Skin of body (tissue), 2 donors: ENCODE results near the gene COX10. TPM values are rescaled to one million over a fixed set of nuclear protein-coding genes. Genes with fewer than 3 reads are reported as not detected.
"Not testable (repeated sequence)": the region's sequence is repeated elsewhere in the genome, so short reads cannot be mapped to it uniquely, and the experiment has no call there.

Experiments
- DNase-seq: peaks from one replicate; lab custom pipeline; 2025; lab: John Stamatoyannopoulos, UW
- total RNA-seq: library from RNA; depleted of rRNA; stranded (reverse); fragments of >200 nt; gene quantifications from one replicate; pipeline ENCODE4 v1.2.3, GENCODE V29; 2014

COX10 gene
- total RNA-seq, 1 donor from 2014 or later, result 13.8 TPM

- not testable (repeated sequence) for DNase-seq
Observed at GRCh38 chr17:14176989-14177388, 107.7 kb downstream of the COX10 start.

GRCh38 chr17:14177801-14178200, 108.5 kb downstream of the COX10 start:
- not testable (repeated sequence) for DNase-seq

GRCh38 chr17:14179951-14180350, 110.6 kb downstream of the COX10 start:
- DNase-seq, result not testable (repeated sequence)

DNA sequence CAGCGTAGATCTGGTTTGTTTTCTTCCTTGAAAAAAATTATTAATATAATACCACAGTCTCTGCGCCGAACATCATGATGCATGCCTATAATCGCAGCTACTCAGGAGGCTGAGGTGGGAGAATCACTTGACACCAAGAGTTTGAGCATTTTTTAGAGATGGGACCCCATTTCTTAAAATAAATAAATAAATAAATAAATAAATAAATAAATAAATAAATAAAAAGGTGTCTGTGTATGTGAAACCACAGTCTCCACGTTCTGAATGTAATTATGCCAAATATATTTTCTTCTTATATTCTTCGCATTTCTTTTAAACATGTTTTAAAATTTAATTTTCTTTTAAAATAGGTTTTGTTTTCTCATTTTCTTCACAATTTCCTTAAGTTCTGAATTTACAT, 112.8 kb downstream of the COX10 start:
- DNase-seq, result not testable (repeated sequence)

GRCh38 chr17:14184536-14184935, 115.2 kb downstream of the COX10 start:
- DNase-seq, result not testable (repeated sequence)

GRCh38 chr17:14186443-14186842, 117.1 kb downstream of the COX10 start:
- DNase-seq, result not testable (repeated sequence)

DNA sequence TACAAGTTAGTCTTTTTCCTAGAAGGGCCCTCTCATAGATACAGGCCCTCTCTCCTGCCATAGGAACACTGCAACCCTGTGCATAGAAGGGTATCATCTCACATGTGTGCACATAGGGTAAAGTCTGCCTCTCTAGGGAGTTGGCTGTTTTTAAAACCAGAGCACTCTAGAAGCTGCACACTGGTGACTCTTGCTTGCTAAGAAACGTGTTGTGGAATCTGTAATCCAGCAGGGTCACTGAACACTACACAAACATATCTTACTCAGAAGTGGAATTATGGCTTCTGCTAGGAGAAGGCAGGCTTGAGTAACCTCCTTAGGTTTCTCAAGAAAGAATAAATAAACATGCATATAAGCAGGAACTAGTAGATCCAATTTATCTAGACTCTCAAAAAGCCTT, 121.5 kb downstream of the COX10 start:
- not testable (repeated sequence) for DNase-seq

GRCh38 chr17:14191469-14191868, 122.2 kb downstream of the COX10 start:
- not testable (repeated sequence) for DNase-seq

- not testable (repeated sequence) for DNase-seq
Observed at GRCh38 chr17:14192039-14192438, 122.7 kb downstream of the COX10 start.

- DNase-seq, result not testable (repeated sequence)
Observed at GRCh38 chr17:14192636-14193344, 123.5 kb downstream of the COX10 start.

DNA sequence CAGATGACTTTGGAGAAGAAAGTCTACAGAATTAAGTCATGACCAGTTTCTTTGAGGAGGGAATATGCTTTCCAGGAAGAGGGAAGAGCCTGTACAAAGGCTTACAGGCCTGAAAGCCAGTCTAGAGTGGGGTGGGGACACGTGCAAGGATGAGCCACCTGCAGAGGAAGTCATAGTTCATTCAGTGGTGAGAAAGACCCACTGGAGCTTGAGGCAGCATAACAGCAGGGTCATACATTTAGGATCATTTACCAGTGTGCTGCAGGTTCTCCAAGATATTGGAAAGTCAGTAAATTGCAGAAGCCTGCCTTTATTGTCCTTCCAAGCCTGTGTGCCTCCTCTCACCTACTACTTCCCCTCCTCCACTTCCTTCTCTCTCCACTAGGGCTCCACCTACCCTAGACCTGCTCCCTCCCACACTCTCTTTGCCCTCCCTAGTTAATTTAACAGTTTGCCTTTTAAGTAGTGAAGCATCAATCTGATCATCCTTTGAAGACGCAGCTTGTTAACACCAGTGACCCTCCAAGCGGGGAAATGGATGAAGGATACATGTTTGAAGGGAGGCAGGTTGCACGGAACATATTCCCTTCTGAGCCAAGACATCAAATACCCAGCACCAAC, 127.2 kb downstream of the COX10 start:
- DNase-seq, result no peak

GRCh38 chr17:14197057-14197456, 127.8 kb downstream of the COX10 start:
- no peak for DNase-seq

DNA sequence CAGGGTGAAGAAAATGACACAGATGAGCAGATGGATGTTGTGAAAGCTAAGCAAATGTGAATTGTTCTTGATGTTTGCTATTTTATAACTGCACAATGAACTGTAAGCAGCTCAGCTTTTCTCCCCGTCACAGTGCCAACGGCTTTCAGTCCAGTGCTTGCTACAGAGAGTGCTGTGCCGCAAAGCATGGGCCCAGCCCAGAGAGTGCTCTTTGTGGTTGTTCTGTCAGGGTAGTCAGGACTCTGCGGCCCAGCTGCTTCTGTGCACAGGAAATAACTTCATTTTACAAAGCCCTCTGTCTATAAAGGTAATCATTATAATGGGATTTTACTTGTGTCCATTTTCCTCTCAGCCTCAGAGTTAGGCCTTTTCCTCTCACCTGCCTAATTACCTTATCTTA, 128.3 kb downstream of the COX10 start:
- no peak for DNase-seq

DNA sequence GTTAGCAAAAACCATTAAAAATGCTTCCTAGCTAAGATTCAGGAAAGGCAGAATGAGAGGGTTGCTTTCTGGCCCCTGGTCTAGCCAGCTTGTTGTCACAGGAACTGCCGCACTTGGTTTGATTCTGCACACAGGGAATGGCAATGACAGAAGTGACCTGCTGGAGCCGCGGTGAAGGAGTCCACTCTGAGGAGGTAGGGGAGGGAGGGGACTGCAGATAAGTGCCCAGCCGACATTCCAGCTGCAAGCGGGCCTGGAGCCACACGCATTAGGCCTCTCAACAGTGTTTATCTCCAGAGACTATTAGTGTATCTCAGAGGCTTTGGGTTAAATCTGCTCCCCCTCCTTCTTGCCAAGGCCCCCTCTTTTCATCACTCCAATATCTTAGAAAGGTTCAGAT, 128.7 kb downstream of the COX10 start:
- no peak for DNase-seq

DNA sequence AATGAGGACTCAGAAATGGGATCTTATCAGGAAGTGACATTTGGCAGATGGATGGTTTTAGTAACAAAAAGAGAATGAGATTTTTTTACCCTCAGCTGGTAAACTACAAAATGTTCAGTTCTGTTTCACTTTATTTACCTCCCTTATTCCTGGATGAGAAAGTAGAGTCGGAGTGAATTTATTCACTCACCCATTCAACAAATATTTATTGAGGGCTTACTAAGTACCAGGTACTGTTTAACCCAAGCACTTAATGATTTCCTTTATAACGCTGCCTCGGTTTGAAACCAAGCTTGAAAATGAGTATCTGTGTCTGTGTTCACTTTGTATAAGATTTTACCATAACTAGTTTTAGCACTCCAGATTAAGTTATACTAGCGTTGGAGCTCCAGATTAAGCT, 129.3 kb downstream of the COX10 start:
- no peak for DNase-seq

DNA sequence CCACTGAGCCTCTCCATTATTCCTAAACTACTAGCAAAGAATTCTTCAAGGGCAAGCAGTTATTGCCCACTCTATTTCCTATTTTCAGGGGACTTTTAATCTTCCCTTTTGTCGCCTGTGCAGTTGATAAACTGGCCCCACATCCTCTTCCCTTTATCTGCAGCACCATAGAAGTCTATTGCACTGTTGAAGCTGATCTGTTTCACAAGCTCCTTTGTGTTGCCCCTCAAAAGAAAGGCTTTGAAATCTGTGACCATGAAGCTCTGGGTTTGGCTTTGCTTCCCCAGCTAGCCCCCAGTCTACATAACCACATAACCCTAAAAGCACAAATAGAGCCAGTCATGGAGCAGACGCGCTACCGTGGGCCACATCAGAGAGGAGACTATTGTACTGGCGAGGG, 130.3 kb downstream of the COX10 start:
- DNase-seq, result no peak

GRCh38 chr17:14200354-14200753, 131.1 kb downstream of the COX10 start:
- no peak for DNase-seq

DNA sequence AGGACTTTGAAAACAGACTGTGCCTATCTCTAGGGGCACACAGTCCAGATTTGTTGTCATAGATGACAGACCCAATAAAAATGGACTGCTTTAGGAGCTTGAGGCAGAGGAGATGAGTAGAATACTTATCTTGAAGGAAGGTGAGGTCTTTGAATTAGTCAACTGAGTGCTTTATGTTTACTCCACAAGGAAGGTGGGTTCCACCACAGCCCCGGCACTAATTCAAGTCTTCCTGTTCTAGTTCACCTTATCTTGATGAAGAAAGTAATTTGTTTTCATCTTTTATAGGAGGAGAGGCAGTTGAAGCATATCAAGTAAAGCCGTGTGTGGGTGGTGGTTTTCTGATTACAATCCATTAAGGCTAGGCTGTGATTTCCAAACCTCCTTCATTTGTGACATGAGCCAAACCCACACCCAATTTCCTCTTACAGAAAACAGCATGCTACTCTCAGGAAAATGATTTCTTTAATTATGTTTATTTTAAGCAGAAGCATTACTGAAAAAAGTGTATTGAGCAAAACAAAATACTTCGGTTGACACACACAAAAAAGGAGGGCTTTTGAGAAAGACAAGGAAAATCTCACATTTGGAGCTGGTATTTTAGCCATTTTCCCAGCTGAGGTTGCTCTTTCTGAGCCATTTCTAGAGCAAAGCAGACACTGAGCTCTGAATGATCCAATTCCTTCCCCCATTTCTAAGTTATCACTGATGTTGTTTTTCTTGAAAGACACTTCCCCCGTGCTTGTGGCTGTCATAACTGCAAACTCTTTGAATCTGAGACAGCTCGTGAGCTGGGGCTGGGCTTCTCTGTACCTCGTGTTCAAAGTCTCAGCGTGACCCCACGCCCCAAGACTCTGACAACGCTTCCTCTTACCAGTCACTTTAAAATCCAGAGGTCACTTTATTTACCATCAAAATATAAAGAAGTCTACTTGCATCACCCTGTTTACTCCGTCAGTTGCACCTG, 132.0 kb downstream of the COX10 start:
- DNase-seq, result no peak

DNA sequence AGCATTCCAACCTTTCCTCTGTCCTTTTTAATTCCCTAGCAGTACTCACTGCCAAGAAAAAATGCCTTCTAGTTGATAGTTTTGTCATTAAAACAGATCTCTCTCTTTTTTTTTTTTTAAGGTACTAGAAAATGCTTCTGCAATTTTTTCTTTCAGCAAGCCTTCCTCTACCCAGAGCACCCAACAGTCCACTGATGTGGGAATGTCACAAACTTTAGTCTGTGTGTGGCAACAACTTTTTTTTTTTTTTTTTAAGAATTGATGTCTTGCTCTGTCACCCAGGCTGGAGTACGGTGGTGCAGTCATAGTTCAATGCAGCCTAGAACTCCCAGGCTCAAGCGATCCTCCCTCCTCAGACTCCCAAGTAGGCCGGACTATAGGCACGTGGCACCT, 132.7 kb downstream of the COX10 start:
- DNase-seq, result no peak

GRCh38 chr17:14202388-14203166, 133.3 kb downstream of the COX10 start:
- DNase-seq, result no peak

DNA sequence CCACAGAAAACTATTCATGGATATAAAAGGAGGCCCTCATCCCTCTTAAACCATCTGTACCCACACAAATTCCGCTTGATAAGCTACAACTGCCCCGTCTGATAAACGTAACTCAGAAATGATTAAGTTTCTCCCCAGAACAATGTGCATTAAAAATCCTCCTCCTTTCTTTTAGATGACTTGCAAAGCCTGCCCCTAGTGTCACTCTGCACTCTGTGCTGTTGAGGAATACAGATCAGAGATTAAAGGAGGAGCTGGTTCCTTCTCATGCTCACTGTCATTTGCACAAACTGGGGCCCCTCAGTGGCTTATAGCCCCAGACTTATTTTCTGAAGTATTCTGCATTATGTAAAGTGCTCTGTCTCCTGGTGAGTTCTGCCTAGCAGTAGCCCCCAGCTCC, 134.1 kb downstream of the COX10 start:
- DNase-seq, result no peak
